ENCODE measurements around the gene LILRA5. TPM values are rescaled to one million over a fixed set of nuclear protein-coding genes. Genes with fewer than 3 reads are reported as not detected.
A peak's percentile ranks its signal among the peaks of the same experiment; 100 is the strongest.
"Not testable (repeated sequence)": the region's sequence is repeated elsewhere in the genome, so short reads cannot be mapped to it uniquely, and the experiment has no call there.

The LILRA5 gene
- total RNA-seq, 4 donors from 2014 or later: 0.45 to 0.81 TPM; not detected in 2

- 71 to 72% methylated on average over 5 of the region's 5 CpGs for WGBS, 2 donors
- intact Hi-C loops (cut with DNase I): no loop called here
- TF ChIP-seq POLR2A (IDR thresholded peaks at IDR 0.05): no peak
- no peak for TF ChIP-seq CTCF (IDR thresholded peaks at IDR 0.05)
- no peaks in the 10 kb centered on the region for H3K9me3 ChIP-seq
- H3K36me3 ChIP-seq: no peaks in the 10 kb centered on the region
- H3K27me3 ChIP-seq: no peaks in the 10 kb centered on the region
- no peak overlapping the region for H3K27ac ChIP-seq
- DNase-seq: no peak
- no peaks in the 10 kb centered on the region for H3K4me1 ChIP-seq
- no peak overlapping the region for H3K4me3 ChIP-seq (replicated peaks in 1 of 3)
Measured at GRCh38 chr19:54325631-54326030, 12.7 kb upstream of the LILRA5 start.

- Histone ChIP-seq H3K27ac (no peak overlapping the region), H3K36me3 (no peaks in the 10 kb centered on the region), H3K27me3 (no peaks in the 10 kb centered on the region), H3K9me3 (no peaks in the 10 kb centered on the region), H3K4me3 (replicated peaks in 1 of 3) (no peak overlapping the region), H3K4me1 (no peaks in the 10 kb centered on the region)
- intact Hi-C loops (cut with DNase I): no loop called here
- peak in 5 of 6 experiments; percentile 38 to 84 (median 54) for TF ChIP-seq CTCF (IDR thresholded peaks at IDR 0.05)
- TF ChIP-seq POLR2A (IDR thresholded peaks at IDR 0.05): no peak
- DNase-seq: no peak
- 3% methylated on average over 4 of the region's 4 CpGs for WGBS, 2 donors
Measured at GRCh38 chr19:54325194-54325621, 12.2 kb upstream of the LILRA5 start.

- TF ChIP-seq CTCF (IDR thresholded peaks at IDR 0.05): no peak
- no peak for TF ChIP-seq POLR2A (IDR thresholded peaks at IDR 0.05)
- intact Hi-C loops (cut with DNase I): no loop called here
- WGBS, 2 donors: 18 to 19% methylated on average over 3 of the region's 3 CpGs
- no peaks in the 10 kb centered on the region for H3K27me3 ChIP-seq
- no peak overlapping the region for H3K4me3 ChIP-seq (replicated peaks in 1 of 3)
- no peaks in the 10 kb centered on the region for H3K36me3 ChIP-seq
- H3K9me3 ChIP-seq: no peaks in the 10 kb centered on the region
- no peaks in the 10 kb centered on the region for H3K4me1 ChIP-seq
- DNase-seq: no peak
- no peak overlapping the region for H3K27ac ChIP-seq
Measured at GRCh38 chr19:54324071-54324470, 11.1 kb upstream of the LILRA5 start.

GRCh38 chr19:54322934-54323333 is 10.0 kb upstream of the LILRA5 start:
- H3K4me1 ChIP-seq; DNase-seq; H3K27me3 ChIP-seq; H3K27ac ChIP-seq; H3K36me3 ChIP-seq; H3K4me3 ChIP-seq (replicated peaks in 1 of 3); intact Hi-C loops (cut with DNase I); H3K9me3 ChIP-seq: not testable (repeated sequence)
- 10% methylated on average over 10 of the region's 13 CpGs; no CpG with 5 or more reads in 1 of the 2 donors for WGBS, 2 donors

- H3K9me3 ChIP-seq; H3K4me1 ChIP-seq; H3K27ac ChIP-seq; H3K27me3 ChIP-seq; H3K4me3 ChIP-seq (replicated peaks in 1 of 3); H3K36me3 ChIP-seq; DNase-seq; intact Hi-C loops (cut with DNase I): not testable (repeated sequence)
- 94 to 95% methylated on average over 10 to 12 of the region's 13 CpGs for WGBS, 2 donors
Measured at GRCh38 chr19:54322295-54322694, 9.3 kb upstream of the LILRA5 start.

- no peaks in the 10 kb centered on the region for H3K9me3 ChIP-seq
- WGBS, 2 donors: 85% methylated on average over 14 of the region's 14 CpGs
- H3K36me3 ChIP-seq: no peaks in the 10 kb centered on the region
- no peak overlapping the region for H3K4me3 ChIP-seq (replicated peaks in 1 of 3)
- H3K4me1 ChIP-seq: no peaks in the 10 kb centered on the region
- no peaks in the 10 kb centered on the region for H3K27me3 ChIP-seq
- TF ChIP-seq POLR2A (IDR thresholded peaks at IDR 0.05) (no peak), CTCF (IDR thresholded peaks at IDR 0.05) (no peak)
- DNase-seq: no peak
- intact Hi-C loops (cut with DNase I): no loop called here
- no peak overlapping the region for H3K27ac ChIP-seq
Measured at GRCh38 chr19:54319892-54320670, 7.1 kb upstream of the LILRA5 start.
